Neuronal stem cell (in vitro differentiated cells): Measurements from ENCODE around the gene NGF.

Experiments
- DNase-seq: peaks from one replicate; pipeline ENCODE4 v3.0.0-alpha.2; 2013; ENCODE audit warnings: low spot score
- H2AFZ ChIP-seq: one replicate; pipeline ENCODE4 v1.6.1; 2013; ENCODE audit warnings: mild to moderate bottlenecking, low read length, inconsistent platforms
- H2AK5ac ChIP-seq: 2 replicates; pipeline ENCODE4 v1.6.1; 2013; ENCODE audit warnings: low read depth, mild to moderate bottlenecking, inconsistent platforms, low read length, moderate library complexity, mixed read lengths
- H2BK120ac ChIP-seq: 2 replicates; pipeline ENCODE4 v1.6.1; 2013; ENCODE audit warnings: low read depth, mild to moderate bottlenecking, inconsistent platforms, low read length, moderate library complexity, mixed read lengths
- H2BK12ac ChIP-seq: one replicate; pipeline ENCODE4 v1.6.1; 2013; ENCODE audit warnings: low read length, inconsistent platforms
- H2BK15ac ChIP-seq: 2 replicates; pipeline ENCODE4 v1.6.1; 2013; ENCODE audit warnings: mild to moderate bottlenecking, low read length, inconsistent platforms, mixed read lengths
- H2BK5ac ChIP-seq: one replicate; pipeline ENCODE4 v1.6.1; 2013; ENCODE audit warnings: inconsistent platforms, mild to moderate bottlenecking, low read length, moderate library complexity
- H3K14ac ChIP-seq: one replicate; pipeline ENCODE4 v1.6.1; 2013; ENCODE audit warnings: low read length, inconsistent platforms
- H3K18ac ChIP-seq: 2 replicates; pipeline ENCODE4 v1.6.1; 2013; ENCODE audit warnings: low read length, inconsistent platforms
- H3K23ac ChIP-seq: 2 replicates; pipeline ENCODE4 v1.6.1; 2013; ENCODE audit warnings: low read depth, mild to moderate bottlenecking, mixed read lengths, low read length, inconsistent platforms; ENCODE audit not compliant: poor library complexity
- H3K27ac ChIP-seq: replicated peaks from 3 replicates; pipeline ENCODE4 v1.5.1; 2013; ENCODE audit warnings: low read length, inconsistent platforms
- H3K27me3 ChIP-seq, 3 experiments: 2 replicates each; pipeline ENCODE4 v1.6.1; 2013; ENCODE audit warnings: low read length in 3 of 3, mild to moderate bottlenecking in 2 of 3, inconsistent platforms in 1 of 3, low read depth in 1 of 3, mixed read lengths in 1 of 3, moderate library complexity in 1 of 3; ENCODE audit not compliant: control insufficient read depth in 3 of 3, insufficient read depth in 3 of 3
- H3K36me3 ChIP-seq, 2 donors: replicated peaks in 1 of 2; 2 replicates each; pipeline ENCODE4 v1.6.1; 2013; ENCODE audit warnings: low read length in 2 of 2; ENCODE audit not compliant: control insufficient read depth in 2 of 2, insufficient read depth in 2 of 2
- H3K4ac ChIP-seq: 2 replicates; pipeline ENCODE4 v1.6.1; 2013; ENCODE audit warnings: inconsistent platforms, mild to moderate bottlenecking, low read length, moderate library complexity
- H3K4me1 ChIP-seq, 2 donors: 1 replicate in 1 of 2; 2 replicates in 1 of 2; pipeline ENCODE4 v1.6.1; 2013; ENCODE audit warnings: low read length in 2 of 2, low read depth in 1 of 2; ENCODE audit not compliant: control insufficient read depth in 2 of 2, insufficient read depth in 1 of 2
- H3K4me2 ChIP-seq: one replicate; pipeline ENCODE4 v1.6.1; 2013; ENCODE audit warnings: mild to moderate bottlenecking, low read length, inconsistent platforms; ENCODE audit not compliant: insufficient read depth, poor library complexity, severe bottlenecking
- H3K4me3 ChIP-seq, 2 donors: 2 replicates each; pipeline ENCODE4 v1.5.1; 2013; ENCODE audit warnings: low read length in 2 of 2, mild to moderate bottlenecking in 2 of 2, inconsistent platforms in 1 of 2, moderate library complexity in 1 of 2
- H3K79me1 ChIP-seq: one replicate; pipeline ENCODE4 v1.6.1; 2013; ENCODE audit warnings: low read depth, mild to moderate bottlenecking, inconsistent platforms, low read length, moderate library complexity
- H3K9ac ChIP-seq: one replicate; pipeline ENCODE4 v1.6.1; 2013; ENCODE audit warnings: mild to moderate bottlenecking, low read depth, low read length, inconsistent platforms; ENCODE audit not compliant: poor library complexity
- H3K9me3 ChIP-seq, 2 donors: replicated peaks in 1 of 2; 2 replicates each; pipeline versions ENCODE3 to v1.6.1; 2013; ENCODE audit warnings: low read length in 2 of 2, mild to moderate bottlenecking in 2 of 2, inconsistent platforms in 1 of 2, low read depth in 1 of 2, mixed read lengths in 1 of 2, moderate library complexity in 1 of 2; ENCODE audit not compliant: control insufficient read depth in 2 of 2, insufficient read depth in 1 of 2
- H4K8ac ChIP-seq: one replicate; pipeline ENCODE4 v1.6.1; 2013; ENCODE audit warnings: low read depth, mild to moderate bottlenecking, inconsistent platforms, low read length, moderate library complexity
- H4K91ac ChIP-seq: one replicate; pipeline ENCODE4 v1.6.1; 2013; ENCODE audit warnings: low read length, low read depth, mild to moderate bottlenecking, inconsistent platforms; ENCODE audit not compliant: poor library complexity
- WGBS, 2 donors: extraction: QIAGEN DNeasy Blood & Tissue Kit; methylation state at CpG; one replicate each; pipeline ENCODE4 v1.1.7; 2013; ENCODE audit warnings: missing lambda C conversion rate in 2 of 2, mixed read lengths in 1 of 2; ENCODE audit not compliant: insufficient read length in 2 of 2, insufficient replicate concordance in 1 of 2; ENCODE audit errors: extremely low coverage in 2 of 2; 5-methylcytosine and 5-hydroxymethylcytosine counted together

NGF gene

GRCh38 chr1:115338457-115338820 is 390 bp upstream of the NGF start:
- Histone ChIP-seq H3K36me3 (no peaks in the 10 kb centered on the region), H2BK12ac (no peak overlapping the region), H4K8ac (no peak overlapping the region), H3K9ac (no peak overlapping the region), H3K27me3 (peaks cover 0 to 55% (median 16%) of the 10 kb centered on the region in 3 experiments), H3K18ac (peak overlapping the region; percentile 33), H3K9me3 (no peaks in the 10 kb centered on the region), H3K4me1 (peaks cover 0 to 10% of the 10 kb centered on the region in 2 donors), H2AK5ac (peak overlapping the region; percentile 16), H3K4me3 (peak overlapping the region in 1 of 2 donors; percentile 64), H2BK5ac (no peak overlapping the region), H3K4ac (no peak overlapping the region), H2AFZ (no peak overlapping the region), H3K23ac (no peak overlapping the region), H2BK15ac (no peak overlapping the region), H2BK120ac (no peak overlapping the region), H3K14ac (no peak overlapping the region), H4K91ac (no peak overlapping the region), H3K27ac (no peak overlapping the region), H3K79me1 (no peaks in the 10 kb centered on the region), H3K4me2 (peak overlapping the region; percentile 92)
- DNase-seq = no peak
- no CpG with 5 or more reads among the region's 25 CpGs for WGBS, 2 donors

- H2AFZ ChIP-seq = no peak overlapping the region
- peak overlapping the region in 1 of 2 donors; percentile 88 for H3K4me3 ChIP-seq
- H2AK5ac ChIP-seq = no peak overlapping the region
- no peaks in the 10 kb centered on the region for H3K9me3 ChIP-seq
- no peak overlapping the region for H2BK12ac ChIP-seq
- H3K4me1 ChIP-seq = peaks cover 0 to 7% of the 10 kb centered on the region in 2 donors
- peak; percentile 12 for DNase-seq
- H3K36me3 ChIP-seq = no peaks in the 10 kb centered on the region
- no peaks in the 10 kb centered on the region for H3K79me1 ChIP-seq
- H2BK15ac ChIP-seq = peak overlapping the region; percentile 55
- H2BK5ac ChIP-seq = no peak overlapping the region
- H4K91ac ChIP-seq = no peak overlapping the region
- no peak overlapping the region for H3K4ac ChIP-seq
- peak overlapping the region; percentile 92 for H3K4me2 ChIP-seq
- H3K27me3 ChIP-seq = peaks cover 0 to 55% (median 16%) of the 10 kb centered on the region in 3 experiments
- no CpG with 5 or more reads among the region's 19 CpGs for WGBS, 2 donors
- H2BK120ac ChIP-seq = peak overlapping the region; percentile 87
- no peak overlapping the region for H4K8ac ChIP-seq
- no peak overlapping the region for H3K27ac ChIP-seq
- H3K18ac ChIP-seq = peak overlapping the region; percentile 86
- no peak overlapping the region for H3K14ac ChIP-seq
- H3K23ac ChIP-seq = peak overlapping the region; percentile 34
- peak overlapping the region; percentile 84 for H3K9ac ChIP-seq
These were observed 795 bp downstream of the NGF start for GRCh38 chr1:115337276-115337632.

- no peak overlapping the region for H2BK15ac ChIP-seq
- H3K18ac ChIP-seq = no peak overlapping the region
- H3K9ac ChIP-seq = no peak overlapping the region
- no peak overlapping the region for H3K4ac ChIP-seq
- H2BK120ac ChIP-seq = no peak overlapping the region
- H3K36me3 ChIP-seq = no peaks in the 10 kb centered on the region
- no peak overlapping the region for H2AK5ac ChIP-seq
- H3K27me3 ChIP-seq = peaks cover 0 to 55% (median 16%) of the 10 kb centered on the region in 3 experiments
- no peak overlapping the region for H3K14ac ChIP-seq
- DNase-seq = no peak
- no peak overlapping the region for H2AFZ ChIP-seq
- H4K8ac ChIP-seq = no peak overlapping the region
- H3K4me1 ChIP-seq = peaks cover 0 to 5% of the 10 kb centered on the region in 2 donors
- H3K27ac ChIP-seq = no peak overlapping the region
- no CpG with 5 or more reads among the region's 3 CpGs for WGBS, 2 donors
- no peaks in the 10 kb centered on the region for H3K79me1 ChIP-seq
- no peaks in the 10 kb centered on the region for H3K9me3 ChIP-seq
- H3K23ac ChIP-seq = no peak overlapping the region
- no peak overlapping the region for H3K4me2 ChIP-seq
- H2BK5ac ChIP-seq = no peak overlapping the region
- H2BK12ac ChIP-seq = no peak overlapping the region
- H4K91ac ChIP-seq = no peak overlapping the region
- no peak overlapping the region for H3K4me3 ChIP-seq
These were observed 1.3 kb downstream of the NGF start for GRCh38 chr1:115336741-115337140.

GRCh38 chr1:115332813-115333608 is 5.0 kb downstream of the NGF start:
- no peak overlapping the region for H3K9ac ChIP-seq
- no peak overlapping the region for H3K4me2 ChIP-seq
- H3K27ac ChIP-seq = no peak overlapping the region
- no peak overlapping the region for H2BK12ac ChIP-seq
- no CpG with 5 or more reads among the region's 7 CpGs for WGBS, 2 donors
- no peak overlapping the region for H3K23ac ChIP-seq
- H4K91ac ChIP-seq = no peak overlapping the region
- DNase-seq = no peak
- no peak overlapping the region for H2AFZ ChIP-seq
- no peaks in the 10 kb centered on the region for H3K79me1 ChIP-seq
- no peak overlapping the region for H2BK120ac ChIP-seq
- H3K36me3 ChIP-seq = no peaks in the 10 kb centered on the region
- no peak overlapping the region for H3K18ac ChIP-seq
- no peaks in the 10 kb centered on the region for H3K9me3 ChIP-seq
- H3K14ac ChIP-seq = no peak overlapping the region
- peaks cover 0 to 26% (median 6%) of the 10 kb centered on the region in 3 experiments for H3K27me3 ChIP-seq
- H2BK15ac ChIP-seq = no peak overlapping the region
- no peak overlapping the region for H2BK5ac ChIP-seq
- H4K8ac ChIP-seq = no peak overlapping the region
- no peak overlapping the region for H3K4ac ChIP-seq
- H3K4me3 ChIP-seq = no peak overlapping the region
- H3K4me1 ChIP-seq = no peaks in the 10 kb centered on the region
- H2AK5ac ChIP-seq = no peak overlapping the region
